NCI-H524 (cell line): ENCODE measurements around the gene NTM.
"Not testable (repeated sequence)": the region's sequence is repeated elsewhere in the genome, so short reads cannot be mapped to it uniquely, and the experiment has no call there.

ENCODE experiments used
- DNase-seq, 2 experiments: peaks; one replicate each; lab custom pipeline; 2025; lab: John Stamatoyannopoulos, UW

NTM gene

DNA sequence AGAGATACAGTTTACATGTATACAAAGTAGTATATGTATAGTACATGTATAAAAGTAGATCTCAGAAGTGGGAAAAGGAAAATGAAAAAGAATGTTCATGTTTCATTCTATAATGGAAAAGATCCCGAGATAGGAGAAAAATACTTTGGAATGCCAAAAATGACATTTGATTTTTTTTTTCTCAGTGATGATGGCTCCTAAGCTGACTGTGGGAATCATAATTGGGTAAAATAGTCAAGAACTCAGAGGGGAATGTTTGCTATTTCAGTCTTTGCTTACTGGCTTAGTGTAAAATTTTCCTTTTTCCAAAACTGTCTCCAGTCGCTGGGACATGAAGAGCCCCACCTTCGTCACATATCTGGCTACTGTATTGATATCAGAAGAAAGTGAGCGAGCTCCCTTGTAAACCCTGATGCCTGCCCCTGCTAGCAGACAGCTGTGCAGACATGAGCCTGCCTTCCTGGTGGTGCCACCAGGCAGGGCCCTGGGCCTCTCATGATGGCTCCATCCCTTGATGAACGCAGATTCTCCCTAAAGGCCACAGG is 944.6 kb downstream of the NTM start:
- DNase-seq: no peak

DNA sequence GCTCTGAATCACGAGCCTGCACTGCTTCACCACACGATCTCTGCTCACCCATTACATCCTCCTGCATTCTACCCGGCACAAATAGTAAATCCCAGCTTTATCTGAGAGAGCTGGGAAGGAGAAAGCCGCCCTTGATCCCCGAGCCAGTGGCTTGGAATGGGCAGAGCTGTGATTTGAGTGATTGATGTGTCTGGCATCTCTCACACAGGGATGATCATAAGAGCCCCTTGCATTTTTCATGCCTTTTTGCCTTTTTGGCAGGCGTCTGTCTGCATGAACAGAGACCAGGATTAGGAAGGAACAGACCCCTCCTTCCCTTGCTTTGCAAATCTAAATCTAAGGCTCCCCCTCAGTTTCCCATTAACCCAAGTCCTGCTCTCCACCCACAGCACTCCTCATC is 945.3 kb downstream of the NTM start:
- no peak for DNase-seq

GRCh38 chr11:132318421-132319157 is 948.2 kb downstream of the NTM start:
- DNase-seq: no peak

DNA sequence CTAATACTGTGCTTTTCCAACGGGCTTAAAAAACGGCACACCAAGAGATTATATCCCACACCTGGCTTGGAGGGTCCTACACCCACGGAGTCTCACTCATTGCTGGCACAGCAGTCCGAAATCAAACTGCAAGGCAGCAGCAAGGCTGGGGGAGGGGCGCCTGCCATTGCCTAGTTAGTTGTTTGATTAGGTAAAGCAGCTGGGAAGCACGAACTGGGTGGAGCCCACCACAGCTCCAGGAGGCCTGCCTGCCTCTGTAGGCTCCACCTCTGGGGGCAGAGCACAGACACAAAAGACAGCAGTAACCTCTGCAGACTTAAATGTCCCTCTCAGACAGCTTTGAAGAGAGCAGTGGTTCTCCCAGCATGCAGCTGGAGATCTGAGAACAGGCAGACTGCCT is 949.0 kb downstream of the NTM start:
- DNase-seq: not testable (repeated sequence)

DNA sequence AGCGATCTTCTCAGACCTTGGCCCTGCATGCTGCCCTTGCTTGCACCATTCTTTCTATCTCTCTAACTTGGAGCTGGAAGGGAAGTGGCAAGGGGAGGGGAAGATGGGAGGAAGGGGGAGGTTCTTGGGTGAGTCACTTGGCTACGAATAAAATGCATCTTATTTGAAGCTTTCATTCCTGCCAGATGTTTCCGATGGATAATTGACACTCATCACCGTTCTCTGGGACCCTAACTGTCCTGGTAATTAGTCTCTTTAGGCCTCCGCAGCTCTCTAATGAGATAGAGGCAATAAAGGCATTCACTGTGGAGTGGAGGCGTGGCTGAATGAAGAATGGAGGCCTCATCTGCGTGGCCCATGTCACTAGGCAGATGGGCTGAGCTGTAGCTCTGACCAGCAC is 960.1 kb downstream of the NTM start:
- peak; percentile 76 to 78 for DNase-seq

GRCh38 chr11:132332521-132332920 is 962.1 kb downstream of the NTM start:
- DNase-seq: no peak

DNA sequence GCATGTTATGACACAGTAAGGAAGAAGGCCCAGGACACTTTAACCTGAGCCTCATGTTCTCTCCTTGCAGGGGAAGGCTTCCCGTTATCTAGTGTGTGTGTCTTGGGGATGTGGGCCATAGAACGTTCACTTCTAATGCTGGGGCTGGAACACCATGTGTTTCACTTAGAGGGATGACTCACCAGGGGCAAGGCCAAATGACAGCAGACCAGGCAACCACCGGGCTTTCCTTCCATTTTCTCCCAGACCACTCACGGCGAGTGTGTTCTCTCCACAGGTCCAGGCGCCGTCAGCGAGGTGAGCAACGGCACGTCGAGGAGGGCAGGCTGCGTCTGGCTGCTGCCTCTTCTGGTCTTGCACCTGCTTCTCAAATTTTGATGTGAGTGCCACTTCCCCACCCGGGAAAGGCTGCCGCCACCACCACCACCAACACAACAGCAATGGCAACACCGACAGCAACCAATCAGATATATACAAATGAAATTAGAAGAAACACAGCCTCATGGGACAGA is 964.4 kb downstream of the NTM start:
- no peak for DNase-seq

DNA sequence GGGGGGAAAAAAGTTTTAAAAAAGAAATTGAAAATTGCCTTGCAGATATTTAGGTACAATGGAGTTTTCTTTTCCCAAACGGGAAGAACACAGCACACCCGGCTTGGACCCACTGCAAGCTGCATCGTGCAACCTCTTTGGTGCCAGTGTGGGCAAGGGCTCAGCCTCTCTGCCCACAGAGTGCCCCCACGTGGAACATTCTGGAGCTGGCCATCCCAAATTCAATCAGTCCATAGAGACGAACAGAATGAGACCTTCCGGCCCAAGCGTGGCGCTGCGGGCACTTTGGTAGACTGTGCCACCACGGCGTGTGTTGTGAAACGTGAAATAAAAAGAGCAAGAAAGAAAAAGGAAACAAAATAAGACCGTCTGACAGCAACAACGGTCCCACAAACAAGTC is 964.9 kb downstream of the NTM start:
- no peak for DNase-seq

GRCh38 chr11:132336781-132337535 is 966.5 kb downstream of the NTM start:
- no peak for DNase-seq

DNA sequence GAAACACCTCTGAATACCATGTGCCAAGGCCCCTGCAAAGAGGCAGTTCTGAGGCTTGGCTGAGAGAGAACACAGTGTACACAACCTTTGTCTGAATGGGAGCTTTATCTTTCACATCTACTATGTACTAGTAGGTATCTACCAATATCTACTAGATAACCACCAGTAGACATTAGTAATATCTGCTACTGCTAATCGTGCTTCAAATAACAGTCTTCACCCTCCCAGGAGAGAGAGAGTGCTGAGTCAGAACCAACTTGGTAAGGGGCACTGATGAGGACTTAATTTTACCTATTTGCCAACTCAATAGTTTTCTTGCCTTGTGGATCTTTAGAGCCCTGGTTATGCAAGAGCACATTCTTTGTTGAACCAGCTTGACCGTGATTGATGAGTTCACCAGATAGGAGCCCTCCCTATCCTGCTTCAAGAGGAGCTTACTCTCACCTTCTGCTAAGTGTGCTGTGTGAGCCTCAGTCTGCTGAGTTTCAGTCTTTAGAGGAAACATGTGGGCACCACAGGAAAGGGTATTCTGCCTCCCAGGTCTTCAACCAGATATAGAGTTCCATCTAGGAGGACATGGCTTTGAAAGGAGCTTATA is 967.5 kb downstream of the NTM start:
- DNase-seq: no peak

DNA sequence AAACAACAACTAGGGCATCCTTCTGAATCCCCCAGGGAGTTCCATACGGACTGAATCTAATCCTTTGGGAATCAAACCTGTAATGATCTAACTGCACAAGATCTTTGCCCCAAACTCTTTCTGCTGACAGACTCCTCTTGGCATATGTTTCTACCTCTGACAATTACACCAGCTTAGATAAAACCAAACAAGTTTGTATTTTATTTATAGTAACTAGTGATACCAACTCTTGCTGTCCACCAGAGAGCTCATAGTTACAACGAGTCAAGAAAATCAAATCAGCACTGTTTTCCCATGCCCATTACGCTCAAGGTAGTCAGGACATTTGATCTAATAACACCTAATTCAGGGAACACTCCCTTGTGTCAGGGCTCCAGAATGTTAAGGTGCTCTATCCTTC is 972.0 kb downstream of the NTM start:
- no peak for DNase-seq

DNA sequence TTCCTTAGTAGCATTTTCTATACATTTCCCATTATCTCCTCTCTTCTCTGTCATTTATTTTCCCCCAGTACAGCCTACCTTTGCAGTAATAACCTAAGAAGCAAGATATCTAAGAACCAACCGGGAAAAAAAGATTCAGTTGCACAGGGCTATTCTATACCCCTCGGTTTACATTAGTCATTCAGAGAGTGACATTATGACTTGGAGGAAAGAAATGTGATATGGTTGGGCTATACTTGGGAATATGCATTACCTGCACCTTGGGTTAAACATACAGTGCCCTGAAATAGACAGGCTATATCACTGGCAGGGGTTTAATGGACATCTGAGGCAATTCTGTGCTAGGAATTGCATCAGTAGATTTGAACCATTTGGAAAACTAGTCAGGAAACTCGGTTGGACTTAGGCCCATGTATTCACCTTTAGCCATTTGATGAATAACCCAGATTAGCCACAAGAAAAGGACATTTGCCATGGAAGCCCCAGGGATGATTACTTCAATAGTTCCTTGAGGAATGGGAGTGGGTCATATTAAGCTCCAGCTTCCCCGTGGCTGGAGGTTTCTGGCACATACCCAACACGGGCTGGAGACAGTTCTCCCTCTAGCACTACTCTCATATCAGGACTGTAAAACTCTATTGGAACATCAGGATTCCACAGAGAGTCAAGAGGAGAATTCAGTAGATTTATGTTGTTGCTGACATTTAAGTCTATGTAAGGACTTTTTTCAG is 973.2 kb downstream of the NTM start:
- DNase-seq: no peak

DNA sequence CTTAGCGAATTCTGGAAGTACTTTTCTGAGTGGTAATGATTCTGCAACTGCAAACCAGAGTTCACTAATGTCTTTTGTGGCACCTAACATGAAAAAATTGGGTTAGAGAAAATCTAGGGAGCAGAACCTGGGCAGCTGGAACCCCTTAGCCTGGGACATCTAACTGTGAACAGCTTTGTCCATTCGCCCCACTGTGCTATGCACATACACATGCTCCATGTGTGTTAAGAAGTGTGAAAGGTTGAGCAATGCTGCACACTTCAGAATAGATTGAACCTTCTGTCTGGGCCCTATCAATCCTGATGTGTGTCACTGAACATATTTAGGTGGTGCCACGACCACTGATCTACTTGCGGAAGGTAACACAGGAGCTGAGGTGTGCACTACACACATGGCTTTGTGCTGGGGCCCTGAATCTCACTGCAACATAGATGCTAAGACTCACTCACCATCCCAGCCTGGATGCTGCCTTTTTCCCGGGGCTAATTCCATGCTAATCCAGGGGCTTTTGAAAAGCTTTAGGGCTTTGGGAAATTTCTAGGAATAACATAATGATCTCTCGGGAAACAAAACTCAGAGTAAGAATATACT is 976.2 kb downstream of the NTM start:
- DNase-seq: no peak

DNA sequence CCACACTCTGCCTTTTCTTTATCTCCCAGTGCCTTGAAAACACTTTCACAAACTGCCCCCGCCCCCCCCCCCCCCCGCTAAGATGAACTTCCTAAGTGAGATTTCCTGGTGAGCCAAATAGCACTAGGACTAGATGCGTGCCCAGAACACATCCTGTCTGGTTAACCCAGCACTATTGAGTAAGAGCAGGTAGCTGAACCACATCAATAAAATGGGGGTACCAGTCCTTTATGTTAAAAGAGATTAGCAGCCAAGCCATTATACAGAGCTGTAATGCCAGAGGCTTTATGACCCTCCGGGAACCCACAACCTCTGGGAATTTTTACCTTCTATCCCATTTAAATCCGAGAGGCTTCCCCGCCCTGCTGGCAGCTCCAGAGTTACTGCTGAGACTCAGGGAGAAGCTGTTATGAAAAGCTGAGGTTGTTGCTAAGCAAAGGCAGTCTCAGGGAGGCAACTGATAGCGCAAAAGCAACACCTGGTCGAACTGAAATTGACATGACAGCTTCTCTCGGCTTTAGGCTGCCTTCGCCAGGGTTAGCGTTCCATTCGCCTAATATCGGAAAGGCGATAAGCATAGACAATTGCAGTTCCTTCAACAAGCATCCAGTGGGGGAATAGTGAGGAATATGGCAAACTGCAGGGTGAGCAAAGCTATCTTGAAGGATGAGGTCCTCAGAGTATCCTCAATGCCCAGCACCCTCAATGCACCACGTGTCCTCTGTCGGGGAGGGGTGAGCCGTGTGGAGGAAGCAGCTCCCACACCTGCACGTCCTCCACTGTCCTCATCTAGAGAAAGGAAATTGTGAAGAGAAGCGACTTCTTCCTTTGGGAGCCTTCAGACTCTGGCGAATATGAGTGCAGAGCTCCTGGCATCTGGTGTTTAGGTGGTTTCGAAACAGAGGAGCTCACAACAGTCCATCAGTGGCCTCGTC is 977.0 kb downstream of the NTM start:
- no peak for DNase-seq

GRCh38 chr11:132349811-132350733 is 979.7 kb downstream of the NTM start:
- DNase-seq: no peak

- no peak for DNase-seq
Measured at GRCh38 chr11:132351050-132351449, 980.6 kb downstream of the NTM start.

DNA sequence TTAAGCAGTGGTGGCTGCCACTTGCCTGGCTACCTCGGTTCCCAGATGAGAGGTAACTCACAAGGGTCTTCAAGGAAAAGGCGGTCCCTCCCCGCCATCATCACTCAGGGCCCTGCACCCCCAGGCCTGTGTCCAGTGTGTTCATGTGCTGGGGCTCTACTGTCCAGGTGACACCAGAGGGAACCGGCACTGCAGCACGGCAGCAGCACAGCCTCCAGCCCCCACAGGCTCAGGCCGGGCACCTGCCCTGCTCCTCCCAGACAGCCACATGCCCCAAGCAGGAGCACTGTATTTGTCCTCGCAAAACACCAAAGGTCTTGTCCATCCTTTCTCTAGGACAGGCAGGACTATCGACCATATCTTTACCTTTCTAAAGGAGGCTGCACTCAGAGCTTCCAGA is 982.1 kb downstream of the NTM start:
- DNase-seq: no peak

DNA sequence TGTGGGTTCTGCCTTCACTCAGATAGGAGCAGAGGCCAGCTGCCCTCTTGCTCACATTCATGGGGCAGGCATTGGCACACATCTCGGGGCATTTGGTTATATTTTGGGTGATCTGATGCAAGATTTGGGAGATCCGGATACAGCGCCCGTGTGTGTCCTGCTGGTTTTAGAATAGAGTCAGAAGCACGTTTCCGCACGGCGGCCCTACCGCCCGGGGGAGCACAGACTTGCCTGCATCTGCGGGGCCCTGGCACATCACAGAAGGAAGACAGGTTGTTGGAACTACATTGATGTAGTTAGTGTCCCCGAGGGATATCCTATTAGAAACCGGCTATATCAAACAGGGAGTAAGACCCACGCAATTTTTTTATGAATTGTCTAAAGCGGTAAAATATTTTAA is 982.8 kb downstream of the NTM start:
- no peak for DNase-seq

GRCh38 chr11:132357811-132358572 is 987.6 kb downstream of the NTM start:
- DNase-seq: no peak
